Bronchial epithelial cell (primary cell): ENCODE results near the gene PLPP7. TPM values are rescaled to one million over a fixed set of nuclear protein-coding genes. Genes with fewer than 3 reads are reported as not detected.

Experiments used
- DNase-seq: peaks from one replicate; pipeline ENCODE4 v3.0.0-alpha.2; 2010; ENCODE audit warnings: low read depth
- FAIRE-seq: peaks from 2 replicates; lab custom pipeline; 2011; peaks lifted over from hg19 to GRCh38; lab: Jason Lieb, UNC
- H3K27me3 ChIP-seq: 2 replicates; pipeline ENCODE4 v1.5.1; 2011; ENCODE audit warnings: low read length; ENCODE audit not compliant: control insufficient read depth, insufficient read depth
- H3K36me3 ChIP-seq: 2 replicates; pipeline ENCODE4 v1.5.1; 2011; ENCODE audit warnings: low read length; ENCODE audit not compliant: control insufficient read depth, insufficient read depth
- H3K4me3 ChIP-seq: 2 replicates; pipeline ENCODE4 v1.5.1; 2011; ENCODE audit warnings: mild to moderate bottlenecking, low read depth, low read length, control low read depth
- total RNA-seq: library from RNA; depleted of rRNA; stranded (reverse); fragments of >200 nt; gene quantifications from 2 replicates; pipeline ENCODE4 v1.2.1, GENCODE V29; 2014
- TF ChIP-seq, protein P1 (sequence below): IDR thresholded peaks from 2 replicates; pipeline ENCODE4 v1.5.1; 2011; ENCODE audit warnings: mild to moderate bottlenecking, moderate library complexity, low read length, control low read depth, inconsistent platforms; ENCODE audit not compliant: insufficient read depth, severe bottlenecking

PLPP7 gene
- total RNA-seq, 1 donor from 2014 or later = not detected

DNA sequence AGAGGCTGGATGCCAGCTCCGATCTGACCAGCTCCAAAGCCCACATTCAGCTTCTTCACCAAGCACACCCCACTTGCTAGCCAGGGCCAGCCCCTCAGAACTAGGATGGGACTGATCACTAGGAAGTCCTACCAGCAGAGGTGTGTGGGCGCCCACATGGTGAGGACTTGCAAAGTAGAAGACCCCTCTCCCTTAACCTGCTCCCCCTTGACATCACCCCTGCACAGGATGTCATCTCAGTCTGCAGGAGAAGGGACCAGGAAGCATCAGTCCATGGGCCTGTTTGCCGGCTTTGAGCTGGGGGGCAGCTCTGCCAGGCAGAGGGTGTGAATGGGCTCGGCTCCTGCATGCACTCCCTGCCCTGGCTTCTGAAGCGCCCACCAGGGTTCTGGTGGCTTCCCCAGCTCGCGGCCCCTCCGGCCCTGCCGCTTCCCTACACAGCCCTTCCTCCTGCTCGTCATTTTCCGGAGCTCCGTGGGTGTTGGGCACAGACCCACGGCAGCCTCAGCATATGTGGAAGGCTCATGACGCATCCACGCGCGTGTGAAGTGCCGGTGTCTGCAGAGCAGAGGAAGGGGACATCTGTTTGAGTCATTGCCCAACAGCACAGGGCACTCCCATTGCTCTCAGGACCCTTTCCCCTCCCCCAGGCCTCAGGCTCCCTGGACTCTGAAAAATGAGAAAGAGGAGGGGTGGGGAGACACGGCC lies 9.5 kb upstream of the PLPP7 start:
- TF ChIP-seq, protein P1, sequence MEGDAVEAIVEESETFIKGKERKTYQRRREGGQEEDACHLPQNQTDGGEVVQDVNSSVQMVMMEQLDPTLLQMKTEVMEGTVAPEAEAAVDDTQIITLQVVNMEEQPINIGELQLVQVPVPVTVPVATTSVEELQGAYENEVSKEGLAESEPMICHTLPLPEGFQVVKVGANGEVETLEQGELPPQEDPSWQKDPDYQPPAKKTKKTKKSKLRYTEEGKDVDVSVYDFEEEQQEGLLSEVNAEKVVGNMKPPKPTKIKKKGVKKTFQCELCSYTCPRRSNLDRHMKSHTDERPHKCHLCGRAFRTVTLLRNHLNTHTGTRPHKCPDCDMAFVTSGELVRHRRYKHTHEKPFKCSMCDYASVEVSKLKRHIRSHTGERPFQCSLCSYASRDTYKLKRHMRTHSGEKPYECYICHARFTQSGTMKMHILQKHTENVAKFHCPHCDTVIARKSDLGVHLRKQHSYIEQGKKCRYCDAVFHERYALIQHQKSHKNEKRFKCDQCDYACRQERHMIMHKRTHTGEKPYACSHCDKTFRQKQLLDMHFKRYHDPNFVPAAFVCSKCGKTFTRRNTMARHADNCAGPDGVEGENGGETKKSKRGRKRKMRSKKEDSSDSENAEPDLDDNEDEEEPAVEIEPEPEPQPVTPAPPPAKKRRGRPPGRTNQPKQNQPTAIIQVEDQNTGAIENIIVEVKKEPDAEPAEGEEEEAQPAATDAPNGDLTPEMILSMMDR = no peak
- Histone ChIP-seq H3K4me3 (no peak overlapping the region), H3K36me3 (no peaks in the 10 kb centered on the region), H3K27me3 (peaks cover 17% of the 10 kb centered on the region)
- FAIRE-seq (no peak), DNase-seq (no peak)

DNA sequence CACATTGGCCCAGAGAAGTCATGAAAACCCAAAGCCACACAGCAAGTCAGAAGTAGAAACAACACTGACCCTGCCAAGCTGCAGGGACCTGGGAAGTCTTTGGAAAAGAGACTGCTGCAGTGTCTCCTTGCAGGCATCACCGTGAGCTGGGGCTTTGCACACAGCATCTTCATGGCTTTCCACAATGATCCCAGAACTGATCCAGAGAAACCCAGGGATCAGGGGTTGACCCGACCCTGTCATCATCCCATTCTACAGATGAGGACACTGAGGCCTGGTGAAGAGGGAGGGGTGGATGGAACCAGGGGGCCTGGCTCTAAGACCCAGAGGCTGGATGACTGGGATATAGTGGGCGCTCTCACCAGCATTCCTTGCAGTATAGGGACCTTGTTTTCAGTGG lies 8.9 kb upstream of the PLPP7 start:
- peaks cover 17% of the 10 kb centered on the region for H3K27me3 ChIP-seq

DNA sequence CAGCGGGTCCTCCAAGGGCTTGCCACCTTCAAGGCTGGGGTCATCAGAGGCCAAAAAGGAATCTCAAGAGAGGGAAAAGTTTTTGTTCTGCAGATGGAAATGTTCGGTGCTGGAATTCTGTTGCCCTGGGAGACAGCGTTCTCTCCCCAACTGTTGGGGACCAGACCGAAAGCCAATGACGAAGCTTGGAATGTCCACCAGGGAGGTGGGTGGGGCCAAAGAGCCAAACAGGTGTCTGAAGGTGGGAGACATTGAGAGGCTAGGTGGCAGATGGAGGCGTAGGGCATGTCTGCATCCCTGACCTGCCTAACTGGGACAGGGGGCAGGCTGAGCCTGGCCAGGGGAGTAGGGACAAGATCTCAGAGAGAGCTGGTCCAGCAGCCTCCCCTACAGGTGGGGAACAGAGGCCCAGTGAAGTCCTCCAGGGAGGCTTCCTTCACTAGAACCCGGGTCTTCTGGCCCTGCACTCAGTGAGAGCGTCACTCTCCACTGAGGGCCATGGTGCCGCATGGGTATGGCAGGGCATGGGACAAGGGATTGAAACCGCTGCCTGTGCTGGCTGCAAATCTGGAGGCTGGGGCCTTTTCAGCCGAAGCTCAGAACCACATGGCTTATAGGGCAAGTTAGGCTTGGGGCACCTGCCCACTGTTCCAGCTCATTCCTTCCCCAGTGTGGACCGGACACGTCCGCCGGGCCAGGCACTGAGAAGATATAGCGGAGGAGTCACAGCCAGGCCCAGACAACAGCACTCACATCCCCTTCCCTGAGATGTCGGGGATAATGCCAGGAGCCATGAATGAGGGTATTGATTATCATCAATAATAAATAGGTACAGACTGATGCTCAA lies 8.2 kb upstream of the PLPP7 start:
- TF ChIP-seq, protein P1 = no peak
- FAIRE-seq (no peak), DNase-seq (no peak)
- H3K4me3 ChIP-seq = no peak overlapping the region
- H3K27me3 ChIP-seq = peaks cover 13% of the 10 kb centered on the region
- no peaks in the 10 kb centered on the region for H3K36me3 ChIP-seq

More for the DNA sequence above, 8.9 kb upstream of the PLPP7 start:
- TF ChIP-seq, protein P1 = no peak
- H3K36me3 ChIP-seq = no peaks in the 10 kb centered on the region
- H3K4me3 ChIP-seq = no peak overlapping the region
- FAIRE-seq (no peak), DNase-seq (no peak)

GRCh38 chr9:131282175-131282574 lies 7.3 kb upstream of the PLPP7 start:
- TF ChIP-seq, protein P1 = no peak
- no peaks in the 10 kb centered on the region for H3K36me3 ChIP-seq
- peaks cover 11% of the 10 kb centered on the region for H3K27me3 ChIP-seq
- DNase-seq = no peak
- no peak for FAIRE-seq
- no peak overlapping the region for H3K4me3 ChIP-seq

- H3K27me3 ChIP-seq = peaks cover 11% of the 10 kb centered on the region
- TF ChIP-seq, protein P1 = no peak
- no peak overlapping the region for H3K4me3 ChIP-seq
- FAIRE-seq (no peak), DNase-seq (no peak)
- H3K36me3 ChIP-seq = no peaks in the 10 kb centered on the region
Observed at GRCh38 chr9:131282688-131283422, 6.7 kb upstream of the PLPP7 start.
